Prostate gland (tissue), 2 donors: ENCODE results near the gene NGFR.

ENCODE experiments used
- POLR2A ChIP-seq: fragments of 450-650 bp; IDR thresholded peaks from one replicate; pipeline ENCODE4 v1.6.1; 2016; ENCODE audit warnings: antibody characterized with exemption, mild to moderate bottlenecking
- TF ChIP-seq, protein P1 (sequence below), 4 experiments: fragments of 200-600 bp in 2 of 4; fragments of 450-650 bp in 2 of 4; sonication (generic) in 2 of 4; IDR thresholded peaks; 1 replicate in 3 of 4; 2 replicates in 1 of 4; pipeline ENCODE4 v1.5.1; 2016 to 2019; ENCODE audit warnings: antibody characterized with exemption in 4 of 4, mild to moderate bottlenecking in 2 of 4, moderate library complexity in 2 of 4

DNA sequence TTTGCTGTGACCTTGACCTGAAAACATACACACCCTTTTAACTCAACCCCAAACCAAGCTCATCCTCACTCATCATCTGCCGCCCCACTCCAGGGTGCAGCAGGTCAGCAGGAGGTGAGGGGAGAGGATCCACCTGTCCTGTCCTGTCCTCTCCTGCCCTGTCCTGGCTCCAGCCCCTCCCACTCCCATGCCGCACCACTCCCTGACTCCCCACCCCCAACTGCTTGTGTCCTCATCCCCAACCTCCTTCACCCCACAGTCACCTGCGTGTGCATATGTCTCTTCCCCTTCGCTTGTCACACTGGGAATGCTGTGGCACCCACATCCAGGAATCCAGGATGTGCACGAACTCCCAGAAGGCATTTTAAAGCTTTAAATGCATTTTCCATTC lies 15.6 kb downstream of the NGFR start:
- TF ChIP-seq, protein P1, sequence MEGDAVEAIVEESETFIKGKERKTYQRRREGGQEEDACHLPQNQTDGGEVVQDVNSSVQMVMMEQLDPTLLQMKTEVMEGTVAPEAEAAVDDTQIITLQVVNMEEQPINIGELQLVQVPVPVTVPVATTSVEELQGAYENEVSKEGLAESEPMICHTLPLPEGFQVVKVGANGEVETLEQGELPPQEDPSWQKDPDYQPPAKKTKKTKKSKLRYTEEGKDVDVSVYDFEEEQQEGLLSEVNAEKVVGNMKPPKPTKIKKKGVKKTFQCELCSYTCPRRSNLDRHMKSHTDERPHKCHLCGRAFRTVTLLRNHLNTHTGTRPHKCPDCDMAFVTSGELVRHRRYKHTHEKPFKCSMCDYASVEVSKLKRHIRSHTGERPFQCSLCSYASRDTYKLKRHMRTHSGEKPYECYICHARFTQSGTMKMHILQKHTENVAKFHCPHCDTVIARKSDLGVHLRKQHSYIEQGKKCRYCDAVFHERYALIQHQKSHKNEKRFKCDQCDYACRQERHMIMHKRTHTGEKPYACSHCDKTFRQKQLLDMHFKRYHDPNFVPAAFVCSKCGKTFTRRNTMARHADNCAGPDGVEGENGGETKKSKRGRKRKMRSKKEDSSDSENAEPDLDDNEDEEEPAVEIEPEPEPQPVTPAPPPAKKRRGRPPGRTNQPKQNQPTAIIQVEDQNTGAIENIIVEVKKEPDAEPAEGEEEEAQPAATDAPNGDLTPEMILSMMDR (IDR thresholded peaks at IDR 0.05) = no peak
- no peak for TF ChIP-seq POLR2A
